Skeletal muscle cell (primary cell): Measurements from ENCODE around the gene PDPK1.
"Not testable (repeated sequence)": the region's sequence is repeated elsewhere in the genome, so short reads cannot be mapped to it uniquely, and the experiment has no call there.

Source experiments
- DNase-seq: peaks from one replicate; pipeline ENCODE4 v3.0.0-alpha.2; 2010; ENCODE audit warnings: low read depth
- H3K4me3 ChIP-seq: 2 replicates; pipeline ENCODE4 v1.5.1; 2011; ENCODE audit warnings: low read depth, mild to moderate bottlenecking, control low read depth, low read length, moderate library complexity

PDPK1 gene

DNA sequence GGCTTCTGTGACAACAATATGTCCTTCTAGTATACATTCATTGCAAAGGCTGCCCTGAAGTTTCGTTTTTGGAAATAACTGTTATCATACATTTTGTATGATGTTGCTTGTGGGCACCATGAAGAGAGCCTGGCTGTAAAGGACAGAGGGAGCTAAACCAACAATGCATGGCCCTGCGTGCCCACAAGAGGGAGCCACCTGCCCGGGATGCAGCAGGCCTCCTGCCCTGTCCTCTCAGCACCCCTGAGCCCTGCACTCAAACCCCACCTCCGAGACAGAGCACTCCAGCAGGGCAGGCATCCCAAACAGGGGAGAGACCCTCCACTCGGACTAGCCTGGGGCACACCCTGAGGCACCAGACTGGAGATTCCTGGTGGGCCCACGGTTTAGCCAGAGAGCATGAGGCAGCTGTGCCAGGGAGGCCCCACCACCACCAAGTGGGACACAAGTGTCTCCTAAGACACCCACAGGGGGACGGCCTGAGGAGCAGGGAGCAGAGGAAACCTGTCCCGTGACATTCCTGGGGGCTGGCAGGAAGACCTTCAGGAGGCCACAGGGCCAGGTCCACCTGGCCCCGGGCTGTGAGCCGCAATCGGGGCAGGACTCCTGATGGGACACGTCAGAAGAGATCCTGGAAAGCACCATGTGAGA lies 101.4 kb downstream of the PDPK1 start:
- H3K4me3 ChIP-seq, DNase-seq: not testable (repeated sequence)

DNA sequence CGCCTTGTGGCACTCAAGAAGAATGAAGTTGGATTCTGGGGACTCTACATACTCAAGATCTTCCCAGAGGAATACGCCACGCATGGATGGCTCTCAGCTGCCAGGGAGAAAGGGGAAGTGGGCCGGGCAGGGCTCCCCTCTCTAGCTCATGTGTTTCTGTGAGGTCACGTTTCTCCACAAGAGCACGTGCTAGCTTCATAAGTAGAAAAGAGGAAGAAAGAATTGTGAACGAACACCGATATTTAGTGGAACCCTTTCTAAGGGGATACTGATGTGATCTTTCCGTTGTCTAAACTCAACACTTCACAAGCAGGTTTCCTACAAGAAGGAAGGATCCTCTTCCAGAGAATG lies 101.9 kb downstream of the PDPK1 start:
- not testable (repeated sequence) for DNase-seq, H3K4me3 ChIP-seq

DNA sequence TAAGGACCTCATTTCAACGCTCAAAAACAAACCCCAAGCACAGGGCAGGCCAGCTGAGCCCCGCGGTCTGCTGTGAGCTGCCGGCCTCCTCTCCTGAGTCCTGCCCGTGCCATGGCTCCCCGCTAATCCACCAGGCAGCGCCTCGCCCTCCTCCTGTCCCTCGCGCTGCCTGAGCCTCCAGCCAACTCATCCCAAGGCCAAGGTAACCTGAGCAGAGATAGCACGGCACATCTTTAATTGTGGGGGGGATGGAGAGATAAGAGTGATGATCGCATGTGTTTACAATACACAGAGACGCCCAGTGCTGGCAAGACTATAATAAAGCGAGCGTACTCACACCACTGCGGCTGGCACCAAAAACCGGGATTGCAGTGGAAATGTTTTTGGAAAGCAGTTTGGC lies 104.7 kb downstream of the PDPK1 start:
- H3K4me3 ChIP-seq, DNase-seq: not testable (repeated sequence)

DNA sequence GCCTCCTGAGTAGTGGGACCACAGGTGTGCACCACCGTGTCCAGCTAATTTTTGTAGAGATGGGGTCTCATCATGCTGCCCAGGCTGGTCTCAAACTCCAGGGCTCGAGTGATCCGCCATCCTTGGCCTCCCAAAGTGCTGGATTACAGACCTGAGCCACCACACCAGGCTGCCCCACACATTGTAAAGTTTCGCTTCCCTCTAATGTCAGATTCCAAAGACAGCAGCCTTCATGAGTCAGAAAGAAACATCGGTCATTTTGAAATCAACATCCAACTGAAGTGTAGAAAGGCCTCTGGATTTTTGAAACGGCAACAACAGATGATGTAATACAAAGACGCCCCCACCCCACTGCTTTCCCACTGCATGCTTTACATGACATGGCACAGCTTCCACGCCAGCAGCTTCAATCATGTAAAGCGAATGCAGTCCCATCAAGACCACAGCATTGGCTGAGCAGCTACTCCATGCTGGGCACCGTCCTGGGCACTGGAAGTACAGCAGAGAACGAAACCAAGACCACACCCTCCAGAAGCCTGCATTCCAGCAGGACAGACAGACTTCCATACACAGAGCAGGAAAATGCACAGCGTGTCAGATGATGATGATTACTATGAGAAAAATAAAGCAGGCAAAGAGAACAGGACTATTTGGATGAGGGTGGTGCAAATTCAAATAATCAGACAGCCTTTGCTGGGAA lies 107.1 kb downstream of the PDPK1 start:
- DNase-seq, H3K4me3 ChIP-seq: not testable (repeated sequence)

DNA sequence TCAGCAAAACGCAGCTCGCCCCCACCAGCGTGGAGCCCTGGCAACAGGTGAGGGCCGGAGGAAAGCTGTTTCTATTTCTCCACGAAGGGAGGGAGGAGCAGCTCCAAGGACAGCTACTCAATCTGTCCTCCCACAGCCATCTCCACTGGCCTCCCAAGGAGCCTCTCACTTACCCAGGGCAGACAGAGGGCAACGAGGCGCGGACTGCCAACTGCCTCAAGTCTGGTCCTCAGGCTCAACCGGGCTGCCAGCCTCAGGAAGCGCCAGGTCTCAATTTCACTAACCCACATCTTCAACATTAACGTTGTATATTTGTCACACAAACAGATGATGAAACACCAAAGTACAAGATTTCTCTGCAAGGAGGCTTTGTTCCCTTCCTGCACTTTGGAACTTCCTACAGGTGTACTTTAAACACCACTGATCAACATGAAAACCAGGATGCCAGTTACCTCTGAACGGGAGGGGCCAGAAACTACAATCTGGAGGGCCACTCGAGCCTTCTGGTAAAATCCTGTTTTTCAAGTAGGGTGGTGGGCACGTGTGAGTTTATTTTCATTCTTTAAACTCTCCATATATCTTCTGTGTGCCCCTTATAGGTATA lies 113.5 kb downstream of the PDPK1 start:
- not testable (repeated sequence) for H3K4me3 ChIP-seq, DNase-seq
